Esophagus muscularis mucosa (tissue), 4 donors: ENCODE results near the gene NHLRC4. TPM values are rescaled to one million over a fixed set of nuclear protein-coding genes. Genes with fewer than 3 reads are reported as not detected.
"Not testable (repeated sequence)": the region's sequence is repeated elsewhere in the genome, so short reads cannot be mapped to it uniquely, and the experiment has no call there.

Experiments used
- DNase-seq: peaks from one replicate; pipeline ENCODE4 v3.0.0-alpha.2; 2017; ENCODE audit errors: extremely low spot score
- H3K27ac ChIP-seq, 4 donors: fragments of 200-600 bp; sonication (generic); replicated peaks in 1 of 4; 1 replicate in 3 of 4; 2 replicates in 1 of 4; pipeline ENCODE4 v1.5.1; 2016 to 2019; ENCODE audit warnings: mild to moderate bottlenecking in 1 of 4
- H3K27me3 ChIP-seq, 4 donors: fragments of 200-600 bp; sonication (generic); one replicate each; pipeline versions ENCODE4 v1.5.1 to v1.6.0; 2016 to 2019
- H3K36me3 ChIP-seq, 4 donors: fragments of 200-600 bp; sonication (generic); one replicate each; pipeline ENCODE4 v1.5.1; 2016 to 2019
- H3K4me1 ChIP-seq, 4 donors: fragments of 200-600 bp; sonication (generic); one replicate each; pipeline ENCODE4 v1.5.1; 2016 to 2019
- H3K4me3 ChIP-seq, 4 donors: fragments of 200-600 bp; sonication (generic); 1 replicate in 2 of 4; 2 replicates in 2 of 4; pipeline ENCODE4 v1.5.1; 2016 to 2019; ENCODE audit warnings: mild to moderate bottlenecking in 4 of 4, moderate library complexity in 1 of 4
- H3K9me3 ChIP-seq, 4 donors: fragments of 200-600 bp; sonication (generic); 1 replicate in 3 of 4; 2 replicates in 1 of 4; pipeline ENCODE4 v1.5.1; 2016 to 2019
- CTCF ChIP-seq, 3 experiments: fragments of 200-600 bp in 2 of 3; fragments of 450-650 bp in 1 of 3; sonication (generic) in 2 of 3; IDR thresholded peaks; one replicate each; pipeline ENCODE4 v1.5.1; 2017 to 2019; ENCODE audit warnings: antibody characterized with exemption in 3 of 3, mild to moderate bottlenecking in 2 of 3, moderate library complexity in 1 of 3
- EP300 ChIP-seq: sonication (generic); formaldehyde crosslinking; IDR thresholded peaks from one replicate; pipeline ENCODE4 v1.6.1; 2017; ENCODE audit warnings: antibody characterized with exemption
- POLR2A ChIP-seq: fragments of 450-650 bp; IDR thresholded peaks from one replicate; pipeline ENCODE4 v1.6.1; 2017; ENCODE audit warnings: antibody characterized with exemption, moderate library complexity, mild to moderate bottlenecking, low read depth
- POLR2AphosphoS5 ChIP-seq, 2 donors: sonication (generic); formaldehyde crosslinking; IDR thresholded peaks; one replicate each; pipeline ENCODE4 v1.6.1; 2017; ENCODE audit warnings: antibody characterized with exemption in 2 of 2
- WGBS: methylation state at CpG from one replicate; pipeline ENCODE4 v1.1.5; 2018; 5-methylcytosine and 5-hydroxymethylcytosine counted together
- intact Hi-C: fragments of 100-400 bp; cut with DNase I; formaldehyde crosslinking; loops from one replicate; pipeline ENCODE4 v1.15.1; 2023
- total RNA-seq, 4 donors: library from RNA; depleted of rRNA; stranded (reverse); fragments of >200 nt; gene quantifications; one replicate each; pipeline versions ENCODE4 v1.1.0 to v1.2.1, GENCODE V29; 2016

NHLRC4 gene
- total RNA-seq, 4 donors from 2014 or later: 1.2 to 2.6 (median 1.9) TPM

DNA sequence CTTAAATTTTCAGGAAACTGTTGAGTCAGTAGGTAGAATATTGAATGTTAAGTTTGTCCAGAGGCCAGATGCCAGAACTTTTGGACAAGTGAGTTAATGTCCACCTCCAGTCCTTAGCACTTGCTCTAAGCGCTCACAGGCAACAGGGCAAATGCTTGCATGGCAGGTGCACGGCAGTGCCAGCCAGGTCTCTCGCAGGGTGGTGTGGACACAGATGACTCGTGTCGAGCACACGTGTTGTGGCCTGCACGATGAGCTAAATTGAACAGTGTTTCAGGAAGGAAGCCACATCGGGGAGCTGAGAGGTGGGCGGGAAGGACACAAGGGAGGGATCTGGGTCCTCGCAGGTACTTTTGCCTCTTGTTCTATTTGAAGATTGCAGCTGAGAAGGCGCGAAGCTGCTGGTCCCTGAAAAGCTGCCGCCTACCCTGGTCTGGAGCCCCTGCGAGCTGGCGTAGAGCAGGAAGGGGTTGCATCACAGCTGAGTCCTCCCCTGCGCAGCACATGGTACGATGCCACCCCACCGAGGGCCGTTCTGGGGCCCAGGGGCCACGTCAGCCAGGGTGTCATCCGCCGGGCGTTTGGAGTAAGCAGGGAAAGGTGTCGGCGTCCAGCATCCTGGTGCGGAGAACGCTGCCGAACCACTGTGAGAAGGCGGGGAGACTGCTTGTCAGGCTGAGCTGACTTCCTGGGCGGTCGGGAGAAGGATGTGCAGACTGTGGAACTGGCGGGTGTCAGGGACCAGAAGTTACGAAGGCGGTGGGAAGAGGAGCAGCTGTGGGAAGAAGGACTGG is 29.3 kb downstream of the NHLRC4 start:
- TF ChIP-seq CTCF (IDR thresholded peaks at IDR 0.05) (no peak), POLR2AphosphoS5 (IDR thresholded peaks at IDR 0.05) (no peak), EP300 (no peak), POLR2A (no peak)
- H3K27me3 ChIP-seq: no peaks in the 10 kb centered on the region
- 92% methylated on average over 33 of the region's 34 CpGs for WGBS
- no peak for DNase-seq
- intact Hi-C loops: no loop called here
- no peak overlapping the region for H3K4me3 ChIP-seq
- peaks cover 3 to 38% (median 24%) of the 10 kb centered on the region in 4 donors for H3K4me1 ChIP-seq
- H3K27ac ChIP-seq: no peak overlapping the region
- H3K36me3 ChIP-seq: peaks cover 0 to 51% (median 25%) of the 10 kb centered on the region in 4 donors
- H3K9me3 ChIP-seq: no peaks in the 10 kb centered on the region

GRCh38 chr16:596736-597060 is 29.9 kb downstream of the NHLRC4 start:
- WGBS: 93% methylated on average over 12 of the region's 12 CpGs
- TF ChIP-seq POLR2A (no peak), CTCF (IDR thresholded peaks at IDR 0.05) (no peak), EP300 (no peak), POLR2AphosphoS5 (IDR thresholded peaks at IDR 0.05) (no peak)
- intact Hi-C loops: no loop called here
- Histone ChIP-seq H3K4me3 (no peak overlapping the region), H3K36me3 (peaks cover 0 to 51% (median 26%) of the 10 kb centered on the region in 4 donors), H3K9me3 (no peaks in the 10 kb centered on the region), H3K27me3 (no peaks in the 10 kb centered on the region), H3K27ac (no peak overlapping the region), H3K4me1 (peaks cover 0 to 33% (median 19%) of the 10 kb centered on the region in 4 donors)
- DNase-seq: no peak

DNA sequence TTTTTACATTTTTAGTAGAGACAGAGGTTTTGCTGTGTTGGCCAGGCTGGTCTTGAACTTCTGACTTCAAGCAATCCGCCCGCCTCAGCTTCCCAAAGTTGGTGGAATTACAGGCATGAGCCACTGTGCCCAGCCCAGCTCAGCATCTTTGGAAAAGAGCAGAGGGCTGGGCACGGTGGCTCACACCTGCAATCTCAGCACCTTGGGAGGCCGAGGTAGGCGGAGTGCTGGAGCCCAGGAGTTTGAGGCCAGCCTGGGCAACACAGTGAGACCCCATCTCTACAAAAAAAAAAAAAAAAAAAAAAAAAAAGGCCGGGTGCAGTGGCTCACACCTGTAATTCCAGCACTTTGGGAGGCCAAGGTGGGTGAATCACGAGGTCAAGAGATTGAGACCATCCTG is 30.9 kb downstream of the NHLRC4 start:
- intact Hi-C loops, H3K4me3 ChIP-seq, H3K27me3 ChIP-seq, H3K27ac ChIP-seq, H3K9me3 ChIP-seq, DNase-seq: not testable (repeated sequence)
- 93% methylated on average over 7 of the region's 7 CpGs for WGBS
- Histone ChIP-seq H3K36me3 (peaks cover 0 to 48% (median 26%) of the 10 kb centered on the region in 4 donors), H3K4me1 (peaks cover 0 to 23% (median 9%) of the 10 kb centered on the region in 4 donors)

DNA sequence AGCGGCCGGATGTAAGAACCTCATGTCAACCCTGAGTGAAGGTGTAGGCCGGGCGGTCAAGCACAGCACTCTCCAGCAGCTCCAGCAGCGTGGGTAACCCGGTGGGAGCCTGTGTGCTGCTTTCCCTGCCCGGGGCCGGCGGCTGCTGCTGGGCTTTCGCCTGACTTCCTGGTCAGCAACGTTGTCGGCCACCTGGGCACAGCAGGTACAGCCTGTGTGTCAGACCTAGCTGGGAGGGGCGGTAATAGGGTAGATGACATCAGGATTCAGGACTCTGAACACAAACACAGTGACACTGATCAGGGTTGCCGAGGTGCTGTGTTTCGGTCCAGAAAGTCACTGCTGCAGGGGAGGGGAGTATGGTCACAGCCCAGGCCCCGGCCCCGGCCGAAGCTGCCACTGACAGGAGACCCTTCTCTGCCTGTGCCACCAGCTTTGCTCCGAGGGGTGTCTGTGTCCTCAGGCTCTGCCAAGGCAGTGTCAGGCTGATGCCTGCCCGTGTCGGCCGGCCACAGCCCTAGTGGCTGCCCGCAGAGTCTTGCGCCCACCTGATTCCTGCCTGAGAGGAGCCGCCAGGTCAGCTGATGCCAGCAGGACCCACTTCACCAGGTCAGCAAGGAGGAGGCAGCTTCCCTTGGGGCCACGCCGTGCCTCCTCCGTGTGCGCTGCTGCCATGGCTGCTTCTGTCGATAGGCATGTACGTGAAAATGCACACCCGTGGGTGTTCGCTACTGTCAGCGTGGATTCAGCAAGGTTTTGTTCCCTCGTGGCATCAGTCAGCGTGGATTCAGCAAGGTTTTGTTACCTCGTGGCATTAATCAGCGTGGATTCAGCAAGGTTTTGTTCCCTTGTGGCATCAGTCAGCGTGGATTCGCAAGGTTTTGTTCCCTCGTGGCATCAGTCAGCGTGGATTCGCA is 32.3 kb downstream of the NHLRC4 start:
- WGBS: 97% methylated on average over 35 of the region's 43 CpGs
- H3K27me3 ChIP-seq: no peaks in the 10 kb centered on the region
- no peak for TF ChIP-seq CTCF (IDR thresholded peaks at IDR 0.05)
- TF ChIP-seq POLR2A: no peak
- TF ChIP-seq POLR2AphosphoS5 (IDR thresholded peaks at IDR 0.05): no peak
- TF ChIP-seq EP300: no peak
- H3K4me3 ChIP-seq: no peak overlapping the region
- H3K9me3 ChIP-seq: no peaks in the 10 kb centered on the region
- intact Hi-C loops: no loop called here
- DNase-seq: no peak
- peaks cover 0 to 33% (median 20%) of the 10 kb centered on the region in 4 donors for H3K36me3 ChIP-seq
- H3K4me1 ChIP-seq: peaks cover 0 to 12% (median 0%) of the 10 kb centered on the region in 4 donors
- no peak overlapping the region for H3K27ac ChIP-seq

DNA sequence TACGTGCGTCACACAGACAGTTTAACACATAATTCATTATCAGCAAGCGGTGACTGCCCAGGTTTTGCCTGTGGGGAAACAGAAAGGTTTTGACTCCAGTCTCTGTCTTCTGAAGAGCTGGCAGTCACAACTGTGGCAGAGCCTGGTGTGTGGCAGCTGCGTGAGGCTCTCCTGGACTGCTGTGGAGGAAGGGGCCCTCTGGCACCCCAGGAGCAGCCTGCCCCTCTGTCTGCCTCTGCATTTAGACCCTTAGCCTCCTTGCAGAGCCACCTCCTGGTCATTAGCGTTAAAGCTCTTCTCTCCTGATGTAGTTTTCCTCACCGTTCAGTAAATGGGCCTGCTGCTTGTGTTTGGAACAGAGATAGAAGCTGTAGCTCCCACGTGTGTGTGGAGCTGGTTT is 34.0 kb downstream of the NHLRC4 start:
- Histone ChIP-seq H3K27me3 (no peaks in the 10 kb centered on the region), H3K27ac (no peak overlapping the region), H3K4me3 (no peak overlapping the region), H3K9me3 (no peaks in the 10 kb centered on the region), H3K4me1 (no peaks in the 10 kb centered on the region), H3K36me3 (peaks cover 0 to 29% (median 18%) of the 10 kb centered on the region in 4 donors)
- no peak for DNase-seq
- intact Hi-C loops: no loop called here
- 49% methylated on average over 7 of the region's 7 CpGs for WGBS
- TF ChIP-seq CTCF (IDR thresholded peaks at IDR 0.05): no peak
- TF ChIP-seq POLR2A: no peak
- no peak for TF ChIP-seq POLR2AphosphoS5 (IDR thresholded peaks at IDR 0.05)
- no peak for TF ChIP-seq EP300
